Ishikawa (cell line): ENCODE results near the gene FIZ1.

Source experiments
- CEBPB ChIP-seq: IDR thresholded peaks from 2 replicates; pipeline ENCODE4 v1.6.1; 2012
- NFIC ChIP-seq: IDR thresholded peaks from 2 replicates; pipeline ENCODE4 v1.6.1; 2012
- RAD21 ChIP-seq: IDR thresholded peaks from 2 replicates; pipeline ENCODE4 v1.6.1; 2012; ENCODE audit warnings: low read depth
- REST ChIP-seq: IDR thresholded peaks from 2 replicates; pipeline ENCODE4 v1.6.1; 2012; ENCODE audit warnings: low read depth, mild to moderate bottlenecking
- TCF12 ChIP-seq: IDR thresholded peaks from 2 replicates; pipeline ENCODE4 v1.6.1; 2012; ENCODE audit warnings: low read depth
- YY1 ChIP-seq: IDR thresholded peaks from 2 replicates; pipeline ENCODE4 v1.6.1; 2012; ENCODE audit warnings: low read depth
- TF ChIP-seq, protein P1 (sequence below): IDR thresholded peaks from 2 replicates; pipeline ENCODE4 v1.6.1; 2012

- TF ChIP-seq CEBPB (no peak), TCF12 (no peak), RAD21 (no peak), YY1 (no peak), REST (no peak), NFIC (no peak)
- TF ChIP-seq, protein P1, sequence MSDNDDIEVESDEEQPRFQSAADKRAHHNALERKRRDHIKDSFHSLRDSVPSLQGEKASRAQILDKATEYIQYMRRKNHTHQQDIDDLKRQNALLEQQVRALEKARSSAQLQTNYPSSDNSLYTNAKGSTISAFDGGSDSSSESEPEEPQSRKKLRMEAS: peak; percentile 44; the same call in 1 of the 2 replicates
These were observed 41.5 kb upstream of the FIZ1 start, which contains the start of gene ZNF580 for GRCh38 chr19:55640577-55641425.
